ENCODE results near the gene SLC16A10. TPM values are rescaled to one million over a fixed set of nuclear protein-coding genes. Genes with fewer than 3 reads are reported as not detected.
A peak's percentile ranks its signal among the peaks of the same experiment; 100 is the strongest.
"Not testable (repeated sequence)": the region's sequence is repeated elsewhere in the genome, so short reads cannot be mapped to it uniquely, and the experiment has no call there.

The SLC16A10 gene
- total RNA-seq, 1 donor from 2014 or later = 5.6 TPM

DNA sequence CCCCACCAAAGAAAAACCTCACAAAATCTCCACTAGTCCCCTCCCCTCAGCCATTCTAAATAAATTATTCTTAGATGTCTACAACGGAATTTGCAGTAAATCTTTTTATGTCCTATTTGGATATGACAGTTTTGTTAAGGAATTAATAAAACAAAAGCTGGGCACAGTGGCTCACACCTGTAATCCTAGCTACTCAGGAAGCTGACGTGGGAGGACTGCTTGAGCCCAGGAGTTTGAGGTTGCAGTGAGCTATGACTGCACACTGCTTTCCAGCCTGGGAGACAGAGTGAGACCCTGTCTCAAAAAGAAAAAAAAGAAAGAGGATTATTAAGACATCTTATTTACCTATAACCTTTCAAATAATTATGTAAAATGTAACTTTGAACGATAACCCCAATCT, 165.4 kb downstream of the SLC16A10 start:
- Mint-ChIP-seq H3K27me3 (ENCODE audit: low read depth) (peaks cover 37% of the 10 kb centered on the region), H3K36me3 (ENCODE audit: low read depth) (no peaks in the 10 kb centered on the region), H3K9me3 (no peaks in the 10 kb centered on the region), H3K27ac (ENCODE audit: unreplicated experiment) (no peak overlapping the region), H3K4me3 (no peak overlapping the region), H3K4me1 (peaks cover 10% of the 10 kb centered on the region)
- TF ChIP-seq, protein P1, sequence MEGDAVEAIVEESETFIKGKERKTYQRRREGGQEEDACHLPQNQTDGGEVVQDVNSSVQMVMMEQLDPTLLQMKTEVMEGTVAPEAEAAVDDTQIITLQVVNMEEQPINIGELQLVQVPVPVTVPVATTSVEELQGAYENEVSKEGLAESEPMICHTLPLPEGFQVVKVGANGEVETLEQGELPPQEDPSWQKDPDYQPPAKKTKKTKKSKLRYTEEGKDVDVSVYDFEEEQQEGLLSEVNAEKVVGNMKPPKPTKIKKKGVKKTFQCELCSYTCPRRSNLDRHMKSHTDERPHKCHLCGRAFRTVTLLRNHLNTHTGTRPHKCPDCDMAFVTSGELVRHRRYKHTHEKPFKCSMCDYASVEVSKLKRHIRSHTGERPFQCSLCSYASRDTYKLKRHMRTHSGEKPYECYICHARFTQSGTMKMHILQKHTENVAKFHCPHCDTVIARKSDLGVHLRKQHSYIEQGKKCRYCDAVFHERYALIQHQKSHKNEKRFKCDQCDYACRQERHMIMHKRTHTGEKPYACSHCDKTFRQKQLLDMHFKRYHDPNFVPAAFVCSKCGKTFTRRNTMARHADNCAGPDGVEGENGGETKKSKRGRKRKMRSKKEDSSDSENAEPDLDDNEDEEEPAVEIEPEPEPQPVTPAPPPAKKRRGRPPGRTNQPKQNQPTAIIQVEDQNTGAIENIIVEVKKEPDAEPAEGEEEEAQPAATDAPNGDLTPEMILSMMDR (conservative IDR thresholded peaks at IDR 0.05) = no peak
- DNase-seq (ENCODE audit: low read depth, low spot score) = no peak

DNA sequence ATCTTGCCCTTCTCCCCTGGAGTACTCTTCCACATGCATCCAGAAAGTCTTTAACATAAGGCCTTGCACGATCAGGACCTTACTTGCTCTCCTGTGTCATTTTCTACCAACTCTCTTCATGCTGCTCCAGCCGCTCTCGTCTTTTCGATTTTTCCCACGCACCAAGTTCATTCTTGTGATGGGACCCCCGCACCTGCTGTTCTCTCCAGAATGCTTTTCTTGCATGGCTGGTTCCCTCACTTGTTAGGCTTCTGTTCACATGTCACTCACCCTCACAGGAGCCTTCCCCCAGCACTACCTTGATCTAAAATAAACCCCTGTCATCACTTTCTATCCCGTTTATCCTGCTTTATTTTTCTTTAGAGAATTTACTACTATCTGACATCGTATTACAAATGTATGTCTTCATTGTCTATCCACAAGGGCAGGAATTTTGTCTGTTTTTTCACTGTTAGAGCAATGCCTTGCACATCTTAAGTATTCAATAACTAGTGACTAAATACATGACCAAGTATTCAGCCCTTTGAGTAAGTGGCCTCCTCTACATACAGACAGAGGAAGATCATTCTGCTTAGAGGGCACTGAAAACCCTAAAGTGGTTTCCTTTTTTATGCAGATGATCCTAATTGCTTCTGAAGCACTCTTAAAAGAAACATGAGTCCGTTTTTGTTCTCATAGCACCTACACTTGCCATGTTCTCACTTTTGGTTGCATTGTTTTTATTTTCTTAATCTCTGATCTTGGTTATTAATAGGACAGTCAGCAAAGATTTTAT, 166.9 kb downstream of the SLC16A10 start:
- peaks cover 43% of the 10 kb centered on the region for H3K27me3 Mint-ChIP-seq (ENCODE audit: low read depth)
- DNase-seq (ENCODE audit: low read depth, low spot score) = no peak
- TF ChIP-seq, protein P1 (conservative IDR thresholded peaks at IDR 0.05) = no peak
- no peaks in the 10 kb centered on the region for H3K36me3 Mint-ChIP-seq (ENCODE audit: low read depth)
- H3K27ac Mint-ChIP-seq (ENCODE audit: unreplicated experiment) = no peak overlapping the region
- H3K4me3 Mint-ChIP-seq = no peak overlapping the region
- no peaks in the 10 kb centered on the region for H3K9me3 Mint-ChIP-seq
- H3K4me1 Mint-ChIP-seq = peaks cover 19% of the 10 kb centered on the region

DNA sequence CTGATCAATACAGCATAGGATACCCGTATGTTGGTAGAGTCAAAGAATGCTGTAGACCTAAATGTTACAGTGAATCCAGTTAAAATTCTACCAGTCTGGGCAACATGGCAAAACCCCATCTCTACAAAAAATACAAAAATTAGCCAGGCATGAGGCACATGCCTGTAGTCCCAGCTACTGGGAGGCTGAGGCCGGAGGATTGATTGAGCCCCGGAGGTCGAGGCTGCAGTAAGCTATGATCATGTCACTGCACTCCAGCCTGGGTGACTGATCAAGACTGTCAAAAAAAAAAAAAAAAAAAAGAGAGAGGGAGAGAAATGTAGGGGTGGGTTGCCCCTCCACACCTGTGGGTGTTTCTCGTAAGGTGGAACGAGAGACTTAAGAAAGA, 167.5 kb downstream of the SLC16A10 start:
- TF ChIP-seq, protein P1 (conservative IDR thresholded peaks at IDR 0.05) = no peak
- Mint-ChIP-seq H3K36me3 (ENCODE audit: low read depth) (no peaks in the 10 kb centered on the region), H3K4me1 (peaks cover 19% of the 10 kb centered on the region), H3K27ac (ENCODE audit: unreplicated experiment) (no peak overlapping the region), H3K27me3 (ENCODE audit: low read depth) (peaks cover 43% of the 10 kb centered on the region), H3K4me3 (no peak overlapping the region), H3K9me3 (no peaks in the 10 kb centered on the region)
- DNase-seq (ENCODE audit: low read depth, low spot score) = no peak

DNA sequence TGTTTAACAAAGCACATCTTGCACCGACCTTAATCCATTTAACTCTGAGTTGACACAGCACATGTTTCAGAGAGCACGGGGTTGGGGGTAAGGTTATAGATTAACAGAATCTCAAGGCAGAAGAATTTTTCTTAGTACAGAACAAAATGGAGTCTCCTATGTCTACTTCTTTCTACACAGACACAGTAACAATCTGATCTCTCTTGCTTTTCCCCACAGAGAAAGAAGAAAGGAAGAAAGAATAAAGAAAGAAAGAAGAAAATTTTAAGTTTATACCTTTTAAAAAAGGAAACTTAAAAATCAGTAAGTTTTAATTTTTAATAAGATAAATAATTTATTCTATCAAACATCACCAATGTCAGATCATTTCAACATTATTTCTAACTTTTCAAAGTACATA, 168.5 kb downstream of the SLC16A10 start:
- peaks cover 27% of the 10 kb centered on the region for H3K4me1 Mint-ChIP-seq
- not testable (repeated sequence) for H3K36me3 Mint-ChIP-seq (ENCODE audit: low read depth); DNase-seq (ENCODE audit: low read depth, low spot score); H3K9me3 Mint-ChIP-seq; H3K27ac Mint-ChIP-seq (ENCODE audit: unreplicated experiment); H3K4me3 Mint-ChIP-seq
- peaks cover 43% of the 10 kb centered on the region for H3K27me3 Mint-ChIP-seq (ENCODE audit: low read depth)

DNA sequence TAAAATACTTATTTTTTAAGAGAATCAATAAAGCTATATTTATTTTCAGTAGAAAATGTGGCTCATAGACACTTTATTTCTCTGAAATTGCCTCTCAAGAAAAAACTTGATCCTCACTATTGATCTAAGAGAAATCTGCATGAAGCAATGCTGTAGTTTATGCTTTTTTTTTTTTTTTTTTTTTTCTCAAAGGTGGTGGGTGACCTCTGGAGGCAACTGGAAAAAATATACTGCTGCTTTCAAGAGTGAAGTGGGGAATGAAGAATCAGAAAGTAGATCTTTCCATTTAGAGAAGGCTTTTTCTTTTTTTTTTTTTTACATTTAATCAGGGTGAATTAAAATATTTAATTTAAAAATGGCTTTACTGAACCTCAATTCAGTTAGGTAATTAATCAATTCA, 169.3 kb downstream of the SLC16A10 start:
- no peak for DNase-seq (ENCODE audit: low read depth, low spot score)
- Mint-ChIP-seq H3K4me1 (peaks cover 31% of the 10 kb centered on the region), H3K9me3 (no peaks in the 10 kb centered on the region), H3K27ac (ENCODE audit: unreplicated experiment) (no peak overlapping the region), H3K4me3 (no peak overlapping the region), H3K36me3 (ENCODE audit: low read depth) (no peaks in the 10 kb centered on the region), H3K27me3 (ENCODE audit: low read depth) (peaks cover 43% of the 10 kb centered on the region)
- TF ChIP-seq, protein P1 (conservative IDR thresholded peaks at IDR 0.05) = peak; percentile 21

DNA sequence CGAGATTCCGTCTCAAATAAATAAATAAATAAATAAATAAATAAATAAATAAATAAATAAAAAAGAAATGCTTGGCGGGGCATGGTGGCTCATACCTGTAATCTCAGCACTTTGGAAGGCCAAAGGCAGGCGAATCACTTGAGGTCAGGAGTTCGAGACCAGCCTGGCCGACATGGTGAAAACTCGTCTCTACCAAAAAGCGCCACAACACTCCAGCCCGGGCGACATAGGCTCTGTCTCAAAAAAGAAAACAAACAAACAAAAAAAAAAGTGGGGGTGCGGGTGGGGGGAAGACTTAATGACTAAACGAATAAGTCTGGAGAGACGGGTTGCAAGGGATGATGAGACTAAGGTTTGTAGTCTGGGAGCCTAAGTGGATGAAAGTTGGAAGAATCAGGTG, 170.7 kb downstream of the SLC16A10 start:
- Mint-ChIP-seq H3K9me3 (no peaks in the 10 kb centered on the region), H3K4me3 (no peak overlapping the region), H3K36me3 (ENCODE audit: low read depth) (no peaks in the 10 kb centered on the region), H3K4me1 (peaks cover 31% of the 10 kb centered on the region), H3K27me3 (ENCODE audit: low read depth) (peaks cover 43% of the 10 kb centered on the region), H3K27ac (ENCODE audit: unreplicated experiment) (no peak overlapping the region)
- no peak for DNase-seq (ENCODE audit: low read depth, low spot score)
- TF ChIP-seq, protein P1 (conservative IDR thresholded peaks at IDR 0.05) = no peak

All from neural crest cell (in vitro differentiated cells).